DND-41 (cell line): ENCODE results near the gene SRP54.

Experiments
- EZH2 ChIP-seq: IDR thresholded peaks from 3 replicates; pipeline ENCODE4 v1.6.1; 2012; ENCODE audit warnings: borderline replicate concordance, low read depth, mild to moderate bottlenecking, moderate library complexity, low read length, inconsistent platforms; ENCODE audit not compliant: severe bottlenecking
- TF ChIP-seq, protein P1 (sequence below): IDR thresholded peaks from 2 replicates; pipeline ENCODE4 v1.5.1; 2012; ENCODE audit warnings: borderline replicate concordance, low read length, moderate library complexity, mild to moderate bottlenecking; ENCODE audit not compliant: poor library complexity, severe bottlenecking; ENCODE audit errors: extremely low read depth

DNA sequence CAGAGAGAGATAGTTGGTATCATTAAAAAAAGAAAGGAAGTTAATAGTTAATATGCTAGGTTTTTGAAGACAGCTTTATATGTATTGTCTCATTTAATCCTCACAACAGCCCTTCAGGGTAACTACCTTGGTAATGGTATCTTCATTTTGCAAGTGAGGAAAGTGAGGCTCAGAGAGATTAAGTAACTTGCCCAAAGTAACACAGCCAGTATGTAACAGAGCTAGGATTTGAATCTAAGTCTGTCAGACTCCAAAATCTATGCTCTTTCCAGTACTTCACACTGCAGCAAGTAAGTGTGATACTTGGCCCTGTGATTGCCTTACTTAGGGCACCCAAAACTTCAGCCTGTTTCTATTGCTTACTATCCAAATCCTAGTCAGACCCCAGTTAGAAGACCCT is 7.0 kb downstream of the SRP54 start:
- TF ChIP-seq, protein P1, sequence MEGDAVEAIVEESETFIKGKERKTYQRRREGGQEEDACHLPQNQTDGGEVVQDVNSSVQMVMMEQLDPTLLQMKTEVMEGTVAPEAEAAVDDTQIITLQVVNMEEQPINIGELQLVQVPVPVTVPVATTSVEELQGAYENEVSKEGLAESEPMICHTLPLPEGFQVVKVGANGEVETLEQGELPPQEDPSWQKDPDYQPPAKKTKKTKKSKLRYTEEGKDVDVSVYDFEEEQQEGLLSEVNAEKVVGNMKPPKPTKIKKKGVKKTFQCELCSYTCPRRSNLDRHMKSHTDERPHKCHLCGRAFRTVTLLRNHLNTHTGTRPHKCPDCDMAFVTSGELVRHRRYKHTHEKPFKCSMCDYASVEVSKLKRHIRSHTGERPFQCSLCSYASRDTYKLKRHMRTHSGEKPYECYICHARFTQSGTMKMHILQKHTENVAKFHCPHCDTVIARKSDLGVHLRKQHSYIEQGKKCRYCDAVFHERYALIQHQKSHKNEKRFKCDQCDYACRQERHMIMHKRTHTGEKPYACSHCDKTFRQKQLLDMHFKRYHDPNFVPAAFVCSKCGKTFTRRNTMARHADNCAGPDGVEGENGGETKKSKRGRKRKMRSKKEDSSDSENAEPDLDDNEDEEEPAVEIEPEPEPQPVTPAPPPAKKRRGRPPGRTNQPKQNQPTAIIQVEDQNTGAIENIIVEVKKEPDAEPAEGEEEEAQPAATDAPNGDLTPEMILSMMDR = no peak
- no peak for TF ChIP-seq EZH2
